ENCODE measurements around the gene TACR1.

- TF ChIP-seq EZH2 (optimal IDR thresholded peaks at IDR 0.05; ENCODE audit: low read depth, low read length) = no peak
- TF ChIP-seq, protein P1, sequence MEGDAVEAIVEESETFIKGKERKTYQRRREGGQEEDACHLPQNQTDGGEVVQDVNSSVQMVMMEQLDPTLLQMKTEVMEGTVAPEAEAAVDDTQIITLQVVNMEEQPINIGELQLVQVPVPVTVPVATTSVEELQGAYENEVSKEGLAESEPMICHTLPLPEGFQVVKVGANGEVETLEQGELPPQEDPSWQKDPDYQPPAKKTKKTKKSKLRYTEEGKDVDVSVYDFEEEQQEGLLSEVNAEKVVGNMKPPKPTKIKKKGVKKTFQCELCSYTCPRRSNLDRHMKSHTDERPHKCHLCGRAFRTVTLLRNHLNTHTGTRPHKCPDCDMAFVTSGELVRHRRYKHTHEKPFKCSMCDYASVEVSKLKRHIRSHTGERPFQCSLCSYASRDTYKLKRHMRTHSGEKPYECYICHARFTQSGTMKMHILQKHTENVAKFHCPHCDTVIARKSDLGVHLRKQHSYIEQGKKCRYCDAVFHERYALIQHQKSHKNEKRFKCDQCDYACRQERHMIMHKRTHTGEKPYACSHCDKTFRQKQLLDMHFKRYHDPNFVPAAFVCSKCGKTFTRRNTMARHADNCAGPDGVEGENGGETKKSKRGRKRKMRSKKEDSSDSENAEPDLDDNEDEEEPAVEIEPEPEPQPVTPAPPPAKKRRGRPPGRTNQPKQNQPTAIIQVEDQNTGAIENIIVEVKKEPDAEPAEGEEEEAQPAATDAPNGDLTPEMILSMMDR (IDR thresholded peaks at IDR 0.05; ENCODE audit: low read length) = no peak
Measured at GRCh38 chr2:75138528-75138927, 60.8 kb downstream of the TACR1 start.
